Osteoblast (primary cell): Measurements from ENCODE around the gene BMP8B. TPM values are rescaled to one million over a fixed set of nuclear protein-coding genes. Genes with fewer than 3 reads are reported as not detected.

Source experiments
- DNase-seq: peaks from one replicate; pipeline ENCODE4 v3.0.0; 2011; ENCODE audit warnings: low spot score, mixed read lengths; ENCODE audit not compliant: insufficient read length; ENCODE audit errors: missing footprints
- H2AFZ ChIP-seq: 2 replicates; pipeline ENCODE4 v1.6.0; 2011; ENCODE audit warnings: mild to moderate bottlenecking, low read length
- H3K27ac ChIP-seq: 2 replicates; pipeline ENCODE4 v1.5.1; 2011; ENCODE audit warnings: mild to moderate bottlenecking, low read depth, low read length, moderate library complexity
- H3K27me3 ChIP-seq: 2 replicates; pipeline ENCODE4 v1.6.0; 2012; ENCODE audit warnings: mild to moderate bottlenecking, control low read depth, inconsistent platforms, low read length, moderate library complexity; ENCODE audit not compliant: insufficient read depth
- H3K36me3 ChIP-seq: 2 replicates; pipeline ENCODE4 v1.5.1; 2011; ENCODE audit warnings: mild to moderate bottlenecking, low read length, control low read depth, moderate library complexity; ENCODE audit not compliant: insufficient read depth
- H3K4me1 ChIP-seq: 2 replicates; pipeline ENCODE4 v1.5.1; 2011; ENCODE audit warnings: mild to moderate bottlenecking, low read length, control low read depth, moderate library complexity; ENCODE audit not compliant: insufficient read depth
- H3K4me2 ChIP-seq: 2 replicates; pipeline ENCODE4 v1.6.0; 2011; ENCODE audit warnings: mild to moderate bottlenecking, low read length; ENCODE audit not compliant: insufficient read depth
- H3K4me3 ChIP-seq: fragments of 200-600 bp; sonication (generic); 3 replicates; pipeline ENCODE4 v1.5.1; 2012; ENCODE audit warnings: mild to moderate bottlenecking, low read length, inconsistent platforms; ENCODE audit not compliant: insufficient read depth
- H3K79me2 ChIP-seq: 2 replicates; pipeline ENCODE4 v1.6.0; 2012; ENCODE audit warnings: mild to moderate bottlenecking, low read length, control low read depth, inconsistent platforms; ENCODE audit not compliant: insufficient read depth
- H3K9me3 ChIP-seq: 2 replicates; pipeline ENCODE4 v1.5.1; 2011; ENCODE audit warnings: low read depth, low read length, control low read depth
- H4K20me1 ChIP-seq: 2 replicates; pipeline ENCODE4 v1.6.0; 2012; ENCODE audit warnings: mild to moderate bottlenecking, low read length, control low read depth; ENCODE audit not compliant: insufficient read depth
- CTCF ChIP-seq: IDR thresholded peaks from 2 replicates; pipeline ENCODE4 v1.5.1; 2011; ENCODE audit warnings: mild to moderate bottlenecking, low read depth, low read length, moderate library complexity; ENCODE audit errors: extremely low read depth
- total RNA-seq: library from RNA; depleted of rRNA; stranded (reverse); fragments of >200 nt; gene quantifications from 2 replicates; pipeline ENCODE4 v1.2.3, GENCODE V29; 2012

Gene BMP8B
- total RNA-seq, 1 donor: 0.36 TPM

- Histone ChIP-seq H3K36me3 (no peaks in the 10 kb centered on the region), H2AFZ (no peak overlapping the region), H3K9me3 (no peaks in the 10 kb centered on the region), H4K20me1 (no peaks in the 10 kb centered on the region), H3K27ac (no peak overlapping the region), H3K4me2 (no peak overlapping the region), H3K4me3 (no peak overlapping the region), H3K4me1 (peaks cover 3% of the 10 kb centered on the region), H3K79me2 (no peaks in the 10 kb centered on the region), H3K27me3 (peaks cover 8% of the 10 kb centered on the region)
- no peak for TF ChIP-seq CTCF
- DNase-seq: no peak
These were observed 24.2 kb upstream of the BMP8B start for GRCh38 chr1:39812913-39813312.

- no peak overlapping the region for H3K27ac ChIP-seq
- no peak for TF ChIP-seq CTCF
- no peaks in the 10 kb centered on the region for H3K9me3 ChIP-seq
- H2AFZ ChIP-seq: no peak overlapping the region
- no peaks in the 10 kb centered on the region for H4K20me1 ChIP-seq
- H3K4me3 ChIP-seq: no peak overlapping the region
- no peak overlapping the region for H3K4me2 ChIP-seq
- no peaks in the 10 kb centered on the region for H3K79me2 ChIP-seq
- H3K4me1 ChIP-seq: no peaks in the 10 kb centered on the region
- no peak for DNase-seq
- no peaks in the 10 kb centered on the region for H3K36me3 ChIP-seq
- peaks cover 8% of the 10 kb centered on the region for H3K27me3 ChIP-seq
These were observed 20.3 kb upstream of the BMP8B start for GRCh38 chr1:39808784-39809517.

- H3K4me2 ChIP-seq: no peak overlapping the region
- DNase-seq: no peak
- H4K20me1 ChIP-seq: no peaks in the 10 kb centered on the region
- H3K36me3 ChIP-seq: no peaks in the 10 kb centered on the region
- H3K27ac ChIP-seq: no peak overlapping the region
- H2AFZ ChIP-seq: no peak overlapping the region
- no peak for TF ChIP-seq CTCF
- H3K4me3 ChIP-seq: no peak overlapping the region
- no peaks in the 10 kb centered on the region for H3K79me2 ChIP-seq
- H3K27me3 ChIP-seq: no peaks in the 10 kb centered on the region
- peaks cover 2% of the 10 kb centered on the region for H3K4me1 ChIP-seq
- H3K9me3 ChIP-seq: no peaks in the 10 kb centered on the region
These were observed 16.7 kb upstream of the BMP8B start for GRCh38 chr1:39805385-39805784.

GRCh38 chr1:39802496-39803260 lies 14.0 kb upstream of the BMP8B start:
- Histone ChIP-seq H3K9me3 (no peaks in the 10 kb centered on the region), H3K79me2 (no peaks in the 10 kb centered on the region), H4K20me1 (no peaks in the 10 kb centered on the region), H3K27me3 (no peaks in the 10 kb centered on the region), H3K4me2 (no peak overlapping the region), H2AFZ (no peak overlapping the region), H3K27ac (no peak overlapping the region), H3K36me3 (no peaks in the 10 kb centered on the region), H3K4me3 (no peak overlapping the region), H3K4me1 (peaks cover 11% of the 10 kb centered on the region)
- no peak for DNase-seq
- no peak for TF ChIP-seq CTCF
